Body of pancreas (tissue), 4 donors: ENCODE measurements around the gene PIP4P1.

ENCODE experiments used
- POLR2A ChIP-seq, 3 donors: fragments of 450-650 bp; IDR thresholded peaks; one replicate each; pipeline ENCODE4 v1.6.1; 2016; ENCODE audit warnings: antibody characterized with exemption in 3 of 3, mild to moderate bottlenecking in 2 of 3
- TF ChIP-seq, protein P1 (sequence below), 7 experiments: fragments of 450-650 bp in 4 of 7; fragments of 200-600 bp in 3 of 7; sonication (generic) in 3 of 7; IDR thresholded peaks; one replicate each; pipeline ENCODE4 v1.5.1; 2016 to 2019; ENCODE audit warnings: antibody characterized with exemption in 7 of 7

DNA sequence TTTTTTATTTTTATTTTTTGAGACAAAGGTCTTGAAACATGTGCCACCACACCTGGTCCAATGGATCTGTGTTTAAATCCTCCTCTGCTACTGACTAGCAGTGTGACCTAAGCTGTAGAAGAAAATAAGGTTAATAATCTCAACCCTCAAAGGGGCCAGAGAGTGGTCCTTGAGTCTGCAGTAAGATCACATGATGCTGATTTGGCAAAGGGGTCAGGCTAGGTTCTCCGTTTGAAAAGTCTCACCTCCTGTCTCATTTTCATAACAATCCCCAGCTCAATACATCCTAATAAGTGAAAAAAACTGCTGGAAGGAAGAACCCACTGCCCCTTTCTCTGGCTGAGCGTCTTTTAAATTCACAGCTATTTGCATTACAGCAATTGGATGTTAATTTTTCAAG is 40.0 kb downstream of the PIP4P1 start:
- TF ChIP-seq, protein P1, sequence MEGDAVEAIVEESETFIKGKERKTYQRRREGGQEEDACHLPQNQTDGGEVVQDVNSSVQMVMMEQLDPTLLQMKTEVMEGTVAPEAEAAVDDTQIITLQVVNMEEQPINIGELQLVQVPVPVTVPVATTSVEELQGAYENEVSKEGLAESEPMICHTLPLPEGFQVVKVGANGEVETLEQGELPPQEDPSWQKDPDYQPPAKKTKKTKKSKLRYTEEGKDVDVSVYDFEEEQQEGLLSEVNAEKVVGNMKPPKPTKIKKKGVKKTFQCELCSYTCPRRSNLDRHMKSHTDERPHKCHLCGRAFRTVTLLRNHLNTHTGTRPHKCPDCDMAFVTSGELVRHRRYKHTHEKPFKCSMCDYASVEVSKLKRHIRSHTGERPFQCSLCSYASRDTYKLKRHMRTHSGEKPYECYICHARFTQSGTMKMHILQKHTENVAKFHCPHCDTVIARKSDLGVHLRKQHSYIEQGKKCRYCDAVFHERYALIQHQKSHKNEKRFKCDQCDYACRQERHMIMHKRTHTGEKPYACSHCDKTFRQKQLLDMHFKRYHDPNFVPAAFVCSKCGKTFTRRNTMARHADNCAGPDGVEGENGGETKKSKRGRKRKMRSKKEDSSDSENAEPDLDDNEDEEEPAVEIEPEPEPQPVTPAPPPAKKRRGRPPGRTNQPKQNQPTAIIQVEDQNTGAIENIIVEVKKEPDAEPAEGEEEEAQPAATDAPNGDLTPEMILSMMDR (IDR thresholded peaks at IDR 0.05) = no peak
- no peak for TF ChIP-seq POLR2A (IDR thresholded peaks at IDR 0.05)
